GM21576 (cell line): ENCODE measurements around the gene STK33.

Experiments
- ATAC-seq: cut with Tn5 transposase; IDR thresholded peaks from one replicate; pipeline ENCODE4 v1.9.1; 2021; ENCODE audit warnings: mild to moderate bottlenecking, moderate library complexity; ENCODE audit not compliant: unreplicated experiment

The STK33 gene

GRCh38 chr11:8442301-8442700, 151.7 kb downstream of the STK33 start:
- no peak for ATAC-seq

GRCh38 chr11:8440649-8441048, 153.4 kb downstream of the STK33 start:
- ATAC-seq: no peak

DNA sequence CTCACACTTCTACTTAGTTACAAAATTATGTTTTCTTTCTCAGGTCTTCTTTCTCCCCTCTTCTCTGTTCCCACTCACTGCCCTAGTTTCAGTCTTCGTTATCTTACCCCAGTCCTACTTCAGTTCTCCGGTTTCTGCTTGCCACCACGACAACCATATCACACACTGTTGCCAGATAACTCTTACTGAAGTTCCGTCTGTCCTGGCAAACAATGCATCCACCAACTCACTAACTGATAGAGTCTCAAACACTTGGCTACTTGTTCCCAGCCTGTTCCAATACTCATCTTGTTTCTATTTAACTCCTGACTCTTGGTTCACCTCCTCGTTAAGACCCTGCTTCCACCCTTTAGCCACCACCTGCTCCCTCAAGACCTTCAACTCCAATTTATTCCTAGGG, 164.5 kb downstream of the STK33 start:
- no peak for ATAC-seq

DNA sequence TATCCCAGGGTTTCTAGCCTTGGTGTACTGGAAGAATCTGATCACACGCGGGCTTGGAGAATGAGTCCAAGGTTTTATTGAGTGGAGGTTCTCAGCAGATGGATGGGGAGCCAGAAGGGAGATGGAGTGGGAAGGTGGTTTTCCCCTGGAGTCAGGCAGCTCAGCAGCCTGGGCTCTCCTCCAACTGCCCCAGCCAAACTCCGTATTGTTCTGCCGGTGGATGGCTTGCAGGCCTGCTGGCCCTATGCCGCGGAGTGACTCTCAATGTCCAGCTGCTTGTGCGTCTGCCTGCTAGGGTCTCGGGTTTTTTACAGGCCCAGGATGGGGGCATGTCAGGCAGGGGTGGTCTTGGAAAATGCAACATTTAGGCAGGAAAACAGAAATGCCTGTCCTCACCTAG, 168.0 kb downstream of the STK33 start:
- ATAC-seq: no peak

DNA sequence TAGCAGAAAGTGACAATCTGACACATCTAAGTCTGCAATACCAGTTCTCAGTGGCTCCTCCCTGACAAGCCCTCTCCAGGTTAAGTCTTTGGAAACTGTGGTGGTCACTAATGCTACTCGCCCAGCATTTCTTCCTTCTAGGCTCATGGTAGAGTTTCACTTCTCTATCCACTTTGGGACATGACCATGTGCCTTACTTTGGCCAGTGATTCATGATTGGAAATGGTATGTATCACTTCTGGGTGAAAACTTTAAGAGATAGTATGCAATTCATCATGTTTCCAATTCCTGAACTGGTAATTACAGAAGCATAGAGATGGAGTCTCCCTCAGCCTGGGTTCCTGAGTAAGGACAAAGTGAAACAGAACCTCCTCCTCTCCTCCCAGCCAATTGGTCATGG, 178.8 kb downstream of the STK33 start:
- ATAC-seq: no peak

DNA sequence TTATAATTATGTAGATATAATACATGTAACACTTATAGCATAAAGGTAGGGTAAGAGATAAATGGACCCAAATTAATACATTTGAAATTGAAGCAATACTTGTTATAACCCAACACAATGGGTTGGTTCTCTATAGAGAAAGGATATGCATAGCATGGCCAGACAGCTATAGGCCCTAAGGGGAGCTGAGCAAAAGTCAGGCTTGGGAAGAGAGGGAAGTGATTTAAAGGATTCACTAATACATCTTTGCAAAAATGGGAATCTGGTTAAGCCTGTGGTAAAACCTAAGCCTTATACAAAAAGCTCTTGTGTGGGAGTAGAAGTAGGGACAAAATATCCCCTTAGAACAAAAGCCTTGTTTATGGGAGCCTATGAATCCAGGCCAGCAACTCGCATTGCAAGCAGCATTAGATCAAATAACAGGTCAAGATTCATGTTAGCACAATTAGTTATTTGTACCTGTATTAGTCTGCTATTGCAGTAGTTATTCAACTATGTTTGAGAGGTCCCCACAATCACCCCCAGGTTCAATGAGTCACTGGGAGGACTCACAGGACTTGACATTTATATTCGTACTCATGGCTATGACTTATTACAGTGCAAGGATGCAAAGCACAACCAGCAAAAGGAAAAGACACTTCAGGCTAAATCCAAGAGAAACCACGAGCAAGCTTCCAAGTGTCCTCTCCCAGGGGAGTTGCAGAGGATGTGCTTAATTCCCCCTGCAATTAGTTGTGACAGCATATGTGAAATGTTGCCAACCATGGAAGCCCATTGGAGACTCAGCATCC, 185.7 kb downstream of the STK33 start:
- no peak for ATAC-seq

DNA sequence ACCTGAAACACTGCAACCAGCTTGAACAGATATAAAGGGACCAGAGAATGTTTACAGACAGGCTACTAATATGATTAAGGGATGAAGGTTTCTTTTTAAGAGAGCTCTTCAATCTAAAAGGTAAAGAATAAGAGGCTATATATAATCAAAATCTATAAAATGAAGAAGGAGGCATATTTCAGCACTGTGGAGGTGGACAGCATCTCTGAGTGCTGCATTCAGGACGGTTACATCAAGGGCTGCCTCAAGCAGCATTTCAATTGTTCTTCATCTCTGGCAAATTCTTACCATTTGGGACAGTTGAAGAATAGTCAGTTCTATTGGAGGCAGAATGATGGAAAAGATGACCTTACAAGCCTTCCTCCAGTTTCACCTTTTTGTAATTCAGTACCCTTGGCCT, 190.7 kb downstream of the STK33 start:
- no peak for ATAC-seq

DNA sequence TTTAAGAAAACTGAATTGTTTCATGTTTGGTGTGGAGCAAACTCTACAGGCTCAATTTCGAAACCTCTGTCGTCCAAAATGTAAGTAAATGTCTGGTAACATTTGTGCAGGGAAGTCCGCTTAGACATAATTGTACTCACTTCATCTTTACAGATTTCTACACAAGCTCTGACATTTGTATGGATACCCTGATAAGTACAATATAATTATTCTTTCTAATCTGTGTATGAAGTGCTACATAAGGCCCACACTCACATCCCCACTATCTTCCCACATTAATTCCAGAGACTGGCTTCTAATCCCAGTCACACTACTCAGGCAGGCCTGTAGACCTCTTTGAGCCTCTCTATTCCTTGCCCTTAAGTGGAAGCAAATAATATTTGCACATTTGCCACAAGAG, 201.1 kb downstream of the STK33 start:
- no peak for ATAC-seq

- ATAC-seq: no peak
Measured at GRCh38 chr11:8392166-8392565, 201.9 kb downstream of the STK33 start.

- ATAC-seq: no peak
Measured at GRCh38 chr11:8390851-8391612, 203.0 kb downstream of the STK33 start.

DNA sequence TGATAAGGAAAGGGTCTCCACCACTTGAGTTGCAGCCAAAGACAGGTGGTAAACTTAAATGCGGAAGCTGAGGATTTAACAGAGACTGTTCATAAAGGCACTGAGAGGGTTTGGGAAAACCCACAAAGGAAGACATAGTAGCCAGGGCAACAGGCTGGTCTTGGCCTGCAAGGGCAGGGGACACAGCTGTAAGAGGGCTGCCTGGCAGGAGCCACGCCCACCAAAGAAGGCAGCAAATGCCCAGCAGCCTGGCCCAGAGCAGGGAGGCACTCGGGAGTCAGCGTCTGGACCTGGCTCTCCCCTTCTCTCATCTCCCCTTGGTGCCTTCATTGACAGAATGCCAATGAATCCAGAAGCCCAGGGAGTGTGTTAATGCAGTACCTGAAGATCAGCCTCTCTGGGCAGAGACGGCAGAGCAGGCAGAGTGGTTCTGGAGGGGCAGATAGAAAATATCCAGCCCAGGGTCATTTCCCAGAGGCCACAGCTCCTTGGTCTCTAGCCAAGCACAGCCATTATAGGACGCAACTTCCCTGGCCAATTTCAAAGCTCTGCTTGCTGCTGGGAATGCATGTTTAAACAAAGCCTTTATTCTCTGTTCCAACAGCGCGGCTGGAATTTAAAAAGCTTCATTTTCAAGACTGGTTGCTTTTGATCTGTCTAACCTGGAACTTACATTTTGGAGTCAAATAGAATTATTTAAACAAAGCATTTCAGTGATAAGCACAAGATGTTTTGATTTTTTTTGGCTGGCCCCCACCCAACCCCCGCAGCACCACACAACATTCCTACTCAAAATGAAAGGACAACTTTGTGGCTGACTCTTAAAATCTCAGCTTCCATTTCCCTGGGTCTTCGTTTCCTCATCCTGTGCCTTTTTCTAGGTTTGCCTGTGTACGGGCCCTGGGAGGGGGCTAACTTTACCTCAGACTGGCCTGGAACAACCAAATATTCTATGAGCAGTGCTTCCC, 204.7 kb downstream of the STK33 start:
- ATAC-seq: no peak

- no peak for ATAC-seq
Measured at GRCh38 chr11:8387693-8388092, 206.3 kb downstream of the STK33 start.

- no peak for ATAC-seq
Measured at GRCh38 chr11:8387141-8387540, 206.9 kb downstream of the STK33 start.

DNA sequence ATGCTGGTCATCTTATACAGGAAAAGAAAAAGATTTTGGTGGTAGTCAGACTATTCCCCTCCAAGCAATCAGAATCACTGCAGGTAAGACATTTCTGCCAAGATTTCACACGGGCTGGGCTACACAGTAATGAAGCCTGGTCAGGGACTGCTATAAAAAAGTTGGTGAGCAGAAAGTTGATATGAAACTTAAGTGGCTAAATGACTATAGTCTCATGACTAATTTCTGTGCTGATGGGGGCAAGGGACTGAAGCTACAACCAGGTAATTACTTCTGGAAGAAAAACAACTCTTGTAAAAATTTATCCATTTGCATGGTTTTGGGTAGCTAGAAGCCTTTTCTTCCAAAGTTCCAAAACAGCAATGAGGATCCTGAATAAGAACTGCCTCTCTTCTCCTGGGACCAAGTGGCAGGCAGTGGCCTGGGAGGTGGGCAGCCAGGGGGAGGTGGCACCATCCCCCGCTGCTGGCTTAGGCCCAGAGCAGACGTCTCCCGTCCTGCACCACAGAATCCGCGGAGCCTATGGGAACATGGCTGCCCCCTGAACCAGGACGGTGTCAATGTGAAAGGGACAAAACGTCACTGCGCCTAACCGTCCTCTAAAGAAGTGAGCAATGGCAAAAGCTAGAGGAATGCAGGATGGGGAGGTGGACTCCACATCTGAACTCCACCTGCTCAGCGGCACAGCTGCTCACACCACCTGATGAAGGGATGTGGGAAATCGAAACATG, 207.7 kb downstream of the STK33 start:
- no peak for ATAC-seq

- no peak for ATAC-seq
Measured at GRCh38 chr11:8384199-8384821, 209.7 kb downstream of the STK33 start.

DNA sequence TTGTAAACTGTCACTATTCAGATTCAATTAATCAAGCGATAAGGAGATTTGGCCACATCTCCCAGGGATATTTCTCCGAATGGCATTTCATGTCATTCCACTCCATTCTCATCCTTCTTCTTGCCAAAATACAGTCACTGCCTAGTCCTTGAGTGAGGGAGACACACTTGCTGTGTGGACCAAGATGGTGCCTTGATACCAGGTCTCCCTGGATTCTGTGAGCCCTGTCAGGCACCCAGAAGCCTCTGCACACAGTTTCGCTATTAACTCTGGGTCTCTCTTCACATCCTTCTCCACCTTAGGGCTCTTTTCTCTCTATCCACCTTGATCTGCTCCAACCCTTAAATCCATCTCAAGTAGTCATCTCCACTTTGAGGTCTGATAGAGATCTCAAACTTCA, 210.4 kb downstream of the STK33 start:
- no peak for ATAC-seq

- ATAC-seq: no peak
Measured at GRCh38 chr11:8383227-8383626, 210.8 kb downstream of the STK33 start.

DNA sequence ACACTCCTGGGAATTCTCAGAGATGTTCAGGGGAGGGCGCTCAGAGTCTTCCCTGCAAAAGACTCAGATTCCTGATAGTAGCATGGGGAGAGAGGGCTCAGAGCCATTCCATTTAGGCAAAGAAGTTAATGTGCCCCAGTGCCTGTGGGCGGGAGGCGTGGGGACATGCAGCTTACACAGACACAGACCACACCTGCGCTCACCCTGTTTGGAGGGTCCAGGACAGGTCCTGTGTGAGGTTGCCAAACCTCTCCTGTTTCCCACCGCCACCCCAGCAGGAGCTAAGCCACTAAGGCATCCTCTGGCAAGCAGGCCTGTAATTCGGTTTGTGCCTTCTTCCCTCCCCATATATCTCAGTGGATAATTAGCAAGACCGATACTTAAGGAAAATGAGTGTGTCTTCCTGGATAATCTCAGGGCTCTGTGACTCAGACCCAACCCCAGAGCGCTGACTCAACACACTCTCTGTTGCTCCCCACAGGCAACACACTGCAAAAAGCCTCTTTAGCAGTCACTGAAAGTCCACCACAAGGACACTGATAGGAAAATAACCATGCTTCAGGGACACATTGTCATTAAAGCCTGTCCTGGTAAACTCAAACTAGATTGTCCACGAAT, 211.5 kb downstream of the STK33 start:
- ATAC-seq: no peak

GRCh38 chr11:8381871-8382396, 212.1 kb downstream of the STK33 start:
- ATAC-seq: no peak
